GM12872 (cell line): ENCODE measurements around the gene ACAP2.

Experiments
- CTCF ChIP-seq: IDR thresholded peaks from 3 replicates; pipeline ENCODE4 v1.5.1; 2011; ENCODE audit warnings: low read depth, mild to moderate bottlenecking, low read length, moderate library complexity; ENCODE audit not compliant: insufficient read depth

The ACAP2 gene

DNA sequence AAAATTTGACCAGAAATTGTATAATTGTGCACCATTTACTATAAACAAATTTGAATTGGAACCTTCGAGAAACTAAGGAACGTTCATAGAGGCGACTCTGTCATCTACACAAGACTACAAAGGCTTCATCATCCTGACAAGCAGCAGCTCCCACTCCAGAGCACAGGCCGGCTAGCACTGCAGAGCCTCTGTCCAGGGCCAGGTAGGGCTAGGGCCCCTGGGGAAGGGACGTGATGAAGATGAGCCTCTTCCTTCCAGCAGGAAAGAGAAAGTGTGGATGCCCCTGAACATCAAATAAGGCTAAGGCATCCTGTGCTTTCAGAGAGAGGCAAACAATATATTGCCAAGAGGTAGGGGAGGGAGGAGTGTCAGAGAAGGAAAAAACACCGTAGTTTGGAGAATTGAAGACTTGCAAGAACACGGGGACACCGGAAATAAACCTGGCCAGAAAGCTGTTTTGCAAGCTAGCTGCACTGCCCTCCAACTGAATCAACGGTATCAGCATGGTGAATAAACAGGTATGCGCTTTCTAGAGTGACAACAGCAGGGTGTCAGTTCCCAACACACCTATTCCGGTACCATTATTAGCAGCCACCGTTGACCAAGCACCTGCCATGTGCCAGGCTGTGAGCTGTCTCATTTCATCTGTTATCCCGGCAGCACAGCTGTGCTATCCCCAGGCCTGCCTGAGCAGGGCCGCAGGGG lies 184.2 kb downstream of the ACAP2 start:
- TF ChIP-seq CTCF: no peak

- TF ChIP-seq CTCF: no peak
Observed at GRCh38 chr3:195257454-195258448, 185.1 kb downstream of the ACAP2 start.

DNA sequence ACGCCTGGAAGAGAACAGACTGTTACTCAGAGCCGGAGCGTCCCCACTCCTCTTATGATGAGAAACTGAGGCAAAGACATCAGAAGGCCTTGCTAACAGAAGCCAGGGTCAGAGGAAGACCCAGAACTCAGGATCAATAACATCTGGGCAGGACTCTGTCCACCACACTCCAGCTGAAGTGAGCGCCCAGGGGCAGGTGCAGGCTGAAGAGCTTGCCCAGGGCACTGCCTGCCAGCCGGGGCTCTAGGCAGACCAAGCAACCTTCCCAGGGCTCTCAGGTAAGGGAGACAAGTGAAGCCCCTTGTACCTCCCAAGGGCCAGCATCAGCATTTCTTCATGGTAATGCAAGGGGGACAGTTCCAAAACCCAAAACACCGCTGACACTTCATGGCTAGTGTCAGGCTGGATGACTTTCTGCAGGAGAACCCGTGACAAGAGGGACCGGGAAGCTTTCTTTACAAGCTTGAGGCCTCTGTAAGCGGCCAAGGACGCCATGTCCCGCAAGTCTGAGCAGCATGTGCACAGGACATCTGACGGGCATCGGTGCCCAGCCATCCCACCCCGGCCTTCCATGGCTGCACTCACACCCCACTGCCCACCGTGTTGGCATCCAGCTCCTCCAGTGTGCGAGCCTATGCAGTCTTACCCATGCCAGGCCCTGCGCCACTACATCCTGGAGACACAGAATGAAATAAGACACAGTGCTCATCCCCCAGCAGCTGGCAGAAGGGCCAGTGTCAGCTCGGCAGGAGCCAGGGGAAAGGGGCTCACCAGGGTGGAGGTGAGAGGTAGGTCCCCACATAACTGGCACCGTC lies 186.0 kb downstream of the ACAP2 start:
- TF ChIP-seq CTCF: no peak

GRCh38 chr3:195255571-195256501 lies 187.0 kb downstream of the ACAP2 start:
- TF ChIP-seq CTCF: no peak

GRCh38 chr3:195255176-195255500 lies 187.7 kb downstream of the ACAP2 start:
- TF ChIP-seq CTCF: no peak

DNA sequence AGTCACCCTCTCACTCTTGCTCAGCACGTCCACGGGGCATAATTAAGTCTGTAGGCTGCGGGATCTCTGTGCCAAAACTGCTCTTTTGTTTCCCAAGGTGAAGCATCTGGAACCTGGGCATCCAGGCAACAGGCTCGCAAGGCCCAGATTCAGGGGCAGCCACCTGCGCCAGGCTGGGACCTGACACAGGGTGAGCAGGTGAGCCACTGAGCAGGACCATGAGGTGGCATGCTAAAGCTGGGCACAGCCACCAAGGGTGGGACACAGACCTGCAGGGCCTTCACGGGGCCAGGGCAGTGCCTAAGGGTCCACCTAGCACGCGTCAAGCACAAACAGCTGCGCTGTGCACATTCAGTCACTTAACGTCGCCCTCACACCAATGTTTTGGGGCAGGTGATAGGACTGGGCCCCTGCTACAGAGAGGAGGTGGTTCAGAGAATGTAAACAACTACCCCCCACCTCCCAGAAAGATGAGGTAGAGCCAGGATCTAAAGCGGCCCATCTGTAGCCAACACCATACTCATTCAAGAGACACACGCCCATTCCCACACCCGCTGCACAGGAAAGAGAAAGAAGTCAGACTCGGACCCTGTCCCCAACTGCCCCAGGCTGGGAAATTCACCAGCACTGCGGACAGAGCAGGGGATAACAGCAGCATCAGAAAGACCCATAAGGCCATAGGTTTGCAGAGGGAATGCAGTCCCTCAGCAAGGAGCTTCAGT lies 188.2 kb downstream of the ACAP2 start:
- no peak for TF ChIP-seq CTCF
